ENCODE measurements around the gene ITSN2. TPM values are rescaled to one million over a fixed set of nuclear protein-coding genes. Genes with fewer than 3 reads are reported as not detected.
"Not testable (repeated sequence)": the region's sequence is repeated elsewhere in the genome, so short reads cannot be mapped to it uniquely, and the experiment has no call there.

Gene ITSN2
- total RNA-seq, 1 donor from 2014 or later: 32.0 TPM

GRCh38 chr2:24220554-24221291 is 139.6 kb downstream of the ITSN2 start:
- no peak for DNase-seq (ENCODE audit: low read depth in 2 of 2)

GRCh38 chr2:24214880-24215279 is 145.5 kb downstream of the ITSN2 start:
- DNase-seq (ENCODE audit: low read depth in 2 of 2): no peak

DNA sequence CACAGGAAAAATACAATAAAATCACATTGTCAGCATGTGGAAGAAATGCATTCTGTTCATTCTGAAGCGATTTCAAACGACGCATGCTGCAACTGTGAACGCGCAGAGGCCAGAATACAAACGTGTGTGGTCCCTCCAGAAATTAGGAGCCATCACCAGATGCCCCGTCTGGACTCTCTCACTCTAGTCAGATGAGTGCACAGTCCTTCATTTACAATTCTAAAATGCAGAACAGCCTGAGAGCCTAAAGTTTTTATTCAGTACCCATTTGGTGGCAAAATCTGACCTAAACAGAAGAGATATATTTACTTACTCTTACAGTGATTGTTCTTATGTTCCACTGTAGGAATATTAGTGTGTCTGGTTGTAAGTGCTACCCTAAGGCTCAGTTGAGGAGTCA is 148.9 kb downstream of the ITSN2 start:
- no peak for DNase-seq (ENCODE audit: low read depth in 2 of 2)

- no peak for DNase-seq (ENCODE audit: low read depth in 2 of 2)
Observed at GRCh38 chr2:24210723-24211122, 149.6 kb downstream of the ITSN2 start.

DNA sequence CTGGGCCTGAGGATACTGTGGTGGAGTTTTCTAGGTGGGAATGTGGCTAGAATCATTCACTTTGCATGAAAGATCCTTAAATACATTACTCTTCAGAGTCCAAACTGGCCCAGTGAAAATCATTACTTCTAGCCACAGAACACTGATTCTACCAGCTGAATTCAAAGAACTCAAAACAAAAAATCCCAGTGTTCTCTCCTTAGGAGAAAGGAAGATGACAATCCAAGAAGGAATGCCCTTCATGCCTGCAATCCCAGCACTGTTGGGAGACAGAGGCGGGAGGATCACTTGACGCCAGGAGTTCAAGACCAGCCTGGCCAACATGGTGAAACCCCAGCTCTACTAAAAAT is 150.3 kb downstream of the ITSN2 start:
- no peak for DNase-seq (ENCODE audit: low read depth in 2 of 2)

DNA sequence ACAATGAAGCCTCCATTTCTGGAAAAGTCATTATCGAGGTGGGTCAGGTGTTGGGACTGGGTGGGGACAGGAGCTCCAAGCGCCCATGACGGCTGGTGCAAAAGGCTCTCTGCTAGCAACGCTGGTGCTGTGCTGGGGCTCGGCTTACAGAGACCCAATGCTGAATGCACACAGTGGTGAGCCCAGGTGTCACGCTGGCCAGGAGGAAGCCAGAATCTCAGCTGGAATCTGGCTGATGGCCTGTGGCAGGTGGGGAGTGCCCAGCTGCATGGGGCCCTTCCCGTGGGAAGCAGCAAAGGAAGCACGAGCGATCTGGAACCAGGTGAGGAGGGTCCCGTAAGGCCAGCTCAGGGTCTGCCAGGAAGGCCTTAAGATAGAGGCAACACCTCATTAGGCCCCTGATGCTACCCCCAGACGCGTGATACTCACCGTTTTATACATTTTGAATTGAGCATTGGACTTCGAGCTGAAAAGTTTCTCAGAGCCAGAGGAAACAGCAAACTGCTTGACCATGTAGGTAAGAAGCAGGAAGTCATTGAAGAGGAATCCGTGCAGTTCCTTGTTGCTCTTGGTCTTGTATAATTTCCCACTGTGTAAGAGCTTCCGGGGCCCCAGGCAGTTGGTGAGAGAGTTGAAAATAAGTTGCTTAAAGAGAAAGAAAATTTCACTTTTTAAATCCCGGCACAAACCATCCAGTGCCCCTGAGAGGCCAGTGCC is 150.8 kb downstream of the ITSN2 start:
- no peak for DNase-seq (ENCODE audit: low read depth in 2 of 2)

DNA sequence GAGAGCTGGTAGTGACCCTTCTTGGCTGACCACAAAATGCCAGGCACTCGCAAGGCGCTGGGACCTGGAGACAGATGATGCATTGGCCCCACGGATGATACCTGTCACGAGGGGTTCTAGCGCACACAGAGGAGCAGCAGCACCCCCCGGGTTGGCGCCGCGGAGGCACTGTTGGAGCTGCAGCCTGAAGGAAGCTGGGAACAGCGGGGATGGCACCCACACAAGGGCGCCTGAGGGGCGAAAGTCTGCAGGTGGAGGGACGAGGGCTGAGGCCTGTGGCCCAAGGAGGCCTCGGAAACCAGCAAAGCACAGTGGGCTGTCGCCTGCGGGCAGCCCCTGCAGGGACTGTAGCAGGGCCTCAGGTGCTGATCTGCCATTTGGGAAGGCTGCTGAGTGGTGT is 151.8 kb downstream of the ITSN2 start:
- DNase-seq (ENCODE audit: low read depth in 2 of 2): no peak

DNA sequence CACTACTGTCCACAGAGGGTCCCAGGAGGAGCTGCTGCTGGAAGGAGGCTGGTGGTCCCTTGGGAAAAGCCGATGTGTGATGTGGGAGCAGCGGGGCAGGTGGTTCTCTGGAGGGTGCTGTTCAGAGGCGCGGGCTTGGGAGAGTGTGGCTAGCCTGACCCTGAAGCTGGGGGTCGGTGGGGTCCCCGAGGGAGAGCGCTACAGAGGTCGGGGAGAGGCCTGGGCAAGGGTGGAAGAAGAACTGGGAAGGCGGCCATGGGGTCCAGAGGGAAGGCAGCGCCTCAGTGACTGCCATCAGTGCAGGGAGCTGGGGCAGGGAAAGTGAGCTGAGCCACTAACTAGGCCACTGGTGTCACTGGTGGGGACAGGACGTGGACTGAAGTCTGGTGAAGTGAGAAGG is 153.0 kb downstream of the ITSN2 start:
- DNase-seq (ENCODE audit: low read depth in 2 of 2): no peak

GRCh38 chr2:24206714-24207113 is 153.6 kb downstream of the ITSN2 start:
- no peak for DNase-seq (ENCODE audit: low read depth in 2 of 2)

GRCh38 chr2:24206242-24206641 is 154.1 kb downstream of the ITSN2 start:
- DNase-seq (ENCODE audit: low read depth in 2 of 2): no peak

- no peak for DNase-seq (ENCODE audit: low read depth in 2 of 2)
Observed at GRCh38 chr2:24205131-24205530, 155.2 kb downstream of the ITSN2 start.

GRCh38 chr2:24204505-24204904 is 155.8 kb downstream of the ITSN2 start:
- DNase-seq (ENCODE audit: low read depth in 2 of 2): no peak

DNA sequence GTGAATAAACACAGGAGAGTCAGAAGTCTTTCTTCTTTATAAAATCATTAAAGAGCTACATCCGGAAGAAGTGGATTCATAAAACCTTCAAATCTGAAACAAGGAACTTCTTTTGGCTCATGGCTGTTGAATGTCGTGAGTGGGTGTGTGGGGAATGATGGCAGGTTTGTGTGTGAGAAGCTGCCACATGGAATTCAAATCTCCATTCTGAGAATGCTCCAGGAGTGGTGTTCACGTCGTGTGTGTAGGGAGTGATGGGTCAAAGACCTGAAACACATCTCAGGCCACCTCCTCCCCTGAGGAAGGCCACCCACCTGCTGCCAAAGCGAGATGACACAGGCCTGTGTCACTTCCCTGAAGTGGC is 156.6 kb downstream of the ITSN2 start:
- DNase-seq (ENCODE audit: low read depth in 2 of 2): no peak

DNA sequence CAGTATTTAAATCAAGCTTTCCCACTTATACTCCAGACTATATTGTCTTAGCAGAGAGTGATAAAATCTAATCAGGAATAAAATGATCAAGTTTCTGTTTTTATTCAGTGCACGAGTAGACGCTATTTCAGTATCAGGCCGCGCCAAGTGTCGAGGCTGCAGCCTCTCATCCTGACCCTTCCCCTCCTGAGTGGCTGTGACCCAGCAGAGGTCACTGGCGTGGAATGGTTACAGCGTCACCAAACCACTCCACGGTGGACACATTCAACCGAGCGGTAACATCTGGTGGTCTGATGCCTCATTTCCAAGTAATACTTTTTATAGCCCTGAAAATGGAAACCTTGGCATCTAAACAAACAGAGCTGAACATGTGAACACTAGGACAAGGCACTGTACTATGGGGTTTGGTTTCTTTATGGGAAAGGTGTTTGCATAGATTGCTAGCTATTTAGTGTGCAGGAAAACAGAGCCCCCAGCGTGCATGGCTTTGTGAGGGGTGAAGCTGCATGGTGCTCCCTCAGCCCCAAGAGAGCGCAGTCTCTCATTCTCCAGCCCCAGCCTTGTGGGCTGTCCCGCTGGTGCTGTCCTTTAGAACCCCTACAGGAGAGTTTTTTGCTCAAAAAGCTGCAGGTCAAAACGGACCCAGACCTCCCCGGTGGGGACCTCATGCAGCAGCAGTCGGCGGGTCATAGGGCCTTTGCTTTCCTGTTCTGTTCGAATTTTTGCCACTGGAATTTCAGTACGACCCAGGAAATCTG is 157.1 kb downstream of the ITSN2 start:
- DNase-seq (ENCODE audit: low read depth in 2 of 2): no peak

- DNase-seq (ENCODE audit: low read depth in 2 of 2): no peak
Observed at GRCh38 chr2:24200799-24201198, 159.5 kb downstream of the ITSN2 start.

DNA sequence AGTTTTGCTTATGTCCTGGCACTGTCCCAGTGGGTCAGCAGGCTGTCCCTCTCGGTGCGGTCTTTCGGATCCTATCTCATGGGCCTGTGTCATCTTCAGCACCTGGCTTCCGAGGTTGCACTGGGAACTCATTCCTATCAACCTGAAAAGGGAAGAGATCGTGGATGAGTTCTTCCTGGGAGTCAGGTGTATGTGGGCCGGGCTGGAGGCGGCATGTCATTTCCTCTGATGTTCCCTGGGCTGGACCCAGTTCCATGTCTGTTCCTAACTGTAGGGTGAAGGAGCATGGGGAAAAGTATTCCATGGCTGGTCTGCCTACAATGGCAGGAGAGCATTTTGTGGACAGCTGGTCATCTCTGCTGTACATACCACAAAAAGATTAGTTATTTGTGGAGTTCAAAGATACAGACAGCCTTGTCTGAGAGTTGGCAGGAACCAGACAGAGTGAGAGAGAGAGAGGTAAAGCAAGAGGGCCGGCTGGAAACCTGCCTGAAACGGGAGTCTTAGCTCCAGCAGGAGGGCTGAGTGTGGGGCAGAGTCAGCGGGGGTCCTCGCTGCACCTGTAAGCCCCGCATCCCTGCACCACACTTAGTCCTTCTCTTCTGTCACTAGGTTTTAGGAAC is 160.3 kb downstream of the ITSN2 start:
- DNase-seq (ENCODE audit: low read depth in 2 of 2): no peak

GRCh38 chr2:24197213-24197612 is 163.1 kb downstream of the ITSN2 start:
- DNase-seq (ENCODE audit: low read depth in 2 of 2): not testable (repeated sequence)

DNA sequence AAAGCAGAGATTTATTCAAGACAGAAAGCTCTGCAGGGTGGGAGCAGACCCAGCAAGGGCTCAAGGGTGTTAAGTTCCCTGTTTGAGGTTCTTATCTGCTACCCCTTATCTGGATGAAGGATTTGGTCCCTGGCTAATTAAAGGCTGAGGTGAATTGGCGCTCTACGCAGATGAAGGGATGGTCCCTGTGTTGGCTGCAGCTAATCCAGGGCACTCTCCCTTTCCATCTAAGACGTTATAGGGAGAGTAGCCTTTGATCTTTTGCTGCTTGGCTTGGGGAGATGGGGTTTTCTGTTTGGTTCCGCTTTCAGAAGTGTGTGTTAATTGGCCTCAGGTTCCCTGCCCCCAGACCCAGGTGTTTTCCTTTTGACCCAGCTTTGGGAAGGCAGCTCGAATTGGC is 168.5 kb downstream of the ITSN2 start:
- DNase-seq (ENCODE audit: low read depth in 2 of 2): no peak

- no peak for DNase-seq (ENCODE audit: low read depth in 2 of 2)
Observed at GRCh38 chr2:24191156-24191555, 169.2 kb downstream of the ITSN2 start.

DNA sequence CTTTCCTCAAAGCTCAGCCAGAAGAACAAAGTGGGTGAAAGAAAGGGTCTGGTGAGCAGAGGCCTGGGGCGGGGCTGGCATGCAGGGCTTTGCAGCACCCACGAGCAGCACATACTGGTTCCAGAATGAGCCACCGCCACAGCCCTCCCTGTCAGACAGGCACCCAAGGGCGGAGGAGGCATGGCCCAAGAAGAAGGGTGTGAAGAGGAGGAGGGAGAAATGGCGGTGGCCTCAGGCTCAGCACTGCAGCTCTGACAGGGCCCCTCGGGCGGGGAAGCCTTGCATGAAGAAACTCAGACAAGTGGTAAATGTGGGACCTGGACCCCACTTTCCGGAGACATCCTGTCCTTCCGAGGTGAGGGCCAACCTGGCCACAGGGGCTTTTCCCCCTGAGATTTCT is 169.8 kb downstream of the ITSN2 start:
- DNase-seq (ENCODE audit: low read depth in 2 of 2): no peak

DNA sequence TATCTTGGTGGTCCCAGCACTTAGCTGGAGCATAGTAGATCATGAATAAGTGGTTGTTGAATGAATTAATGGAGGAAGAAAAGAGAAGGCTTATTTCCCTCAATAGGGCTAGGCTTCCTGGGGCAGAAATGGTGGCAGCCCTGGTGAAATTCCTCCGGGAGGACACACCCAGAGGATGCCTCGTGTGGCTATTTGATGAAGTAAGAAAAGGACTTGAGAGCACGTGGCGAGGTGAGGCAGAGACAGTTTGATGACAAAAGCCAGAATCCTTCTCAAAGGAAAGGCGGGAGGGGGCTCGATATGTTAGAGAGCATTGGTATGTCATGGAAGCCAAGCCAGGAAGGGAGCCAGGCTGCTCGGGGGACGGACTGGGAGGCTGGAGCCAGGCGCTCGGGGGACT is 170.8 kb downstream of the ITSN2 start:
- no peak for DNase-seq (ENCODE audit: low read depth in 2 of 2)

DNA sequence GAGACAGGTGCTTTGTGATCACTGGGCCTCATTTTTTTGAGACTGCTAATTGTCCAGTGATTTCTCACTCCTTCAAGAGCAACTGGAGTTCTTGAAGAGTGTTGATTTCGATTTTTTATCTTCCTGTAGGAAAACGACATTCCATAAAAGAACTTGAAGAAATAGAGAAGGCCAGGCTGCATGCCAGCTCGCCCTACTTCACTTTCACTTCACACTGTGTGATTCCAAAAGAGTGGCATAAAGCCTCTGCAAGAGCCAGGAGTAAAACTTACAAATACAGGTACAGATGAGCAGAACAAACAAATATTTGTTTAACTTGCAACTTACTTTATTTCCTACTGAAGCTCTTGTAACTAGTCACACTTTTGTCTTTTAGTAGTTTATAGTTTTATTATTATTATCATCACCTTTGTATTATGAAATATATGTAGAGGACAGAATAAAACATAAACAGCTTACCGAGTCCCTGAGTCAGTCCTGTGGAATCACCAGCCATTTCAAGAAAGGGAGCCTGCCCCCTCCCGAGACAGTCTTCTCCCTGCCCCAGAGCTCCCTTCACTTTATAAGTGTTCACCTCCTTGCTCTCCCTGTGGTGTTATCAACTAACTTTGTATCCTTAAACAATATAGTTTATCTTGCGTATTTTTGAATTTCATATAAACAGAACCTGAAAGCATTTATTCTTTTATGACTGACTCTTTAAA is 176.8 kb downstream of the ITSN2 start:
- DNase-seq (ENCODE audit: low read depth in 2 of 2): no peak

Data from dermis microvascular lymphatic vessel endothelial cell (primary cell).